ENCODE data around the gene ASAP2.

Gene ASAP2

GRCh38 chr2:9451231-9451630 lies 244.6 kb downstream of the ASAP2 start:
- Histone ChIP-seq H3K4ac (ENCODE audit: low read depth, low read length) (no peak overlapping the region), H3K36me3 (ENCODE audit: control insufficient read depth, insufficient read depth, low read length) (peaks cover 3% of the 10 kb centered on the region), H3K27me3 (ENCODE audit: insufficient read depth, low read length, poor library complexity) (no peaks in the 10 kb centered on the region), H3K4me3 (ENCODE audit: low read length) (no peak overlapping the region), H2BK5ac (ENCODE audit: low read length) (no peak overlapping the region), H2AK5ac (ENCODE audit: low read length) (no peak overlapping the region), H3K23ac (ENCODE audit: low read length) (no peak overlapping the region), H3K56ac (ENCODE audit: low read length) (no peak overlapping the region), H3K4me2 (ENCODE audit: low read length) (no peak overlapping the region), H3K18ac (ENCODE audit: low read length) (no peak overlapping the region), H4K5ac (ENCODE audit: low read length) (no peak overlapping the region), H3K79me1 (ENCODE audit: low read length) (no peaks in the 10 kb centered on the region), H3K9ac (ENCODE audit: low read length) (no peak overlapping the region), H2BK15ac (replicated peaks; ENCODE audit: low read depth) (no peak overlapping the region), H3K27ac (ENCODE audit: low read depth, low read length) (no peak overlapping the region), H2BK120ac (ENCODE audit: low read depth, low read length) (no peak overlapping the region), H4K8ac (ENCODE audit: low read depth, low read length) (no peak overlapping the region), H3K4me1 (ENCODE audit: control insufficient read depth, low read depth, low read length) (no peaks in the 10 kb centered on the region), H3K79me2 (ENCODE audit: control insufficient read depth, insufficient read depth, low read length) (no peaks in the 10 kb centered on the region)
- no peak for DNase-seq
- no CpG with 5 or more reads among the region's 1 CpG for WGBS (ENCODE audit: extremely low coverage, insufficient coverage, low lambda C conversion rate)

Measured in mesendoderm (in vitro differentiated cells).